CD14-positive monocyte (primary cell): Measurements from ENCODE around the gene ARRDC3. TPM values are rescaled to one million over a fixed set of nuclear protein-coding genes. Genes with fewer than 3 reads are reported as not detected.

Experiments
- DNase-seq, 3 donors: peaks; one replicate each; pipeline ENCODE4 v3.0.0-alpha.2; 2011 to 2022
- H2AFZ ChIP-seq: 2 replicates; pipeline ENCODE4 v1.6.0; 2012; ENCODE audit warnings: mild to moderate bottlenecking, low read depth, low read length, inconsistent platforms; ENCODE audit not compliant: insufficient read depth, poor library complexity, severe bottlenecking
- H3K27ac ChIP-seq, 2 donors: 1 replicate in 1 of 2; 2 replicates in 1 of 2; pipeline ENCODE4 v1.5.1; 2012 to 2013; ENCODE audit warnings: low read length in 2 of 2, control low read depth in 1 of 2, inconsistent platforms in 1 of 2, low read depth in 1 of 2, mild to moderate bottlenecking in 1 of 2
- H3K27me3 ChIP-seq, 2 donors: one replicate each; pipeline versions ENCODE4 v1.6.0 to v1.6.1; 2011 to 2013; ENCODE audit warnings: low read length in 2 of 2; ENCODE audit not compliant: control insufficient read depth in 2 of 2, insufficient read depth in 2 of 2
- H3K36me3 ChIP-seq, 2 donors: replicated peaks in 1 of 2; 1 replicate in 1 of 2; 2 replicates in 1 of 2; pipeline versions ENCODE4 v1.5.1 to v1.6.1; 2012 to 2013; ENCODE audit warnings: low read length in 2 of 2, control low read depth in 1 of 2, inconsistent platforms in 1 of 2, mild to moderate bottlenecking in 1 of 2; ENCODE audit not compliant: insufficient read depth in 2 of 2, control insufficient read depth in 1 of 2
- H3K4me1 ChIP-seq, 2 donors: 1 replicate in 1 of 2; 2 replicates in 1 of 2; pipeline versions ENCODE4 v1.5.1 to v1.6.1; 2012 to 2013; ENCODE audit warnings: low read length in 2 of 2, control low read depth in 1 of 2, inconsistent platforms in 1 of 2, mild to moderate bottlenecking in 1 of 2, moderate library complexity in 1 of 2; ENCODE audit not compliant: insufficient read depth in 2 of 2, control insufficient read depth in 1 of 2
- H3K4me2 ChIP-seq: replicated peaks from 2 replicates; pipeline ENCODE3; 2012; ENCODE audit warnings: low read length, moderate library complexity, mild to moderate bottlenecking; ENCODE audit not compliant: poor library complexity, severe bottlenecking; ENCODE audit errors: extremely low read depth
- H3K4me3 ChIP-seq, 3 experiments: fragments of 200-600 bp in 1 of 3; sonication (generic) in 1 of 3; replicated peaks in 1 of 3; 1 replicate in 2 of 3; 2 replicates in 1 of 3; pipeline ENCODE4 v1.5.1; 2011 to 2013; ENCODE audit warnings: low read length in 3 of 3, mild to moderate bottlenecking in 3 of 3, control low read depth in 2 of 3, low read depth in 2 of 3, inconsistent platforms in 1 of 3, moderate library complexity in 1 of 3
- H3K79me2 ChIP-seq: 2 replicates; pipeline ENCODE4 v1.6.0; 2012; ENCODE audit warnings: mild to moderate bottlenecking, control low read depth, inconsistent platforms, low read length, moderate library complexity; ENCODE audit not compliant: insufficient read depth
- H3K9ac ChIP-seq: 2 replicates; pipeline ENCODE4 v1.6.0; 2017; ENCODE audit warnings: low read length, mild to moderate bottlenecking; ENCODE audit not compliant: insufficient read depth, poor library complexity, severe bottlenecking
- H3K9me3 ChIP-seq, 2 donors: replicated peaks in 1 of 2; 1 replicate in 1 of 2; 2 replicates in 1 of 2; pipeline versions ENCODE4 v1.5.1 to v1.6.1; 2012 to 2013; ENCODE audit warnings: low read length in 2 of 2, control low read depth in 1 of 2; ENCODE audit not compliant: control insufficient read depth in 1 of 2, insufficient read depth in 1 of 2
- H4K20me1 ChIP-seq: 2 replicates; pipeline ENCODE4 v1.6.0; 2012; ENCODE audit warnings: mild to moderate bottlenecking, low read length, control low read depth, moderate library complexity; ENCODE audit not compliant: insufficient read depth
- H3K27ac Mint-ChIP-seq, 7 donors: one replicate each; pipeline ENCODE4 v1.8.0; 2020; ENCODE audit warnings: mild to moderate bottlenecking in 7 of 7, mixed read lengths in 7 of 7, moderate library complexity in 6 of 7, inconsistent platforms in 2 of 7
- H3K27me3 Mint-ChIP-seq, 3 donors: one replicate each; pipeline ENCODE4 v1.8.0; 2021 to 2022; ENCODE audit warnings: low read depth in 3 of 3, mild to moderate bottlenecking in 3 of 3, mixed read lengths in 3 of 3, moderate library complexity in 3 of 3, inconsistent platforms in 1 of 3
- H3K36me3 Mint-ChIP-seq, 2 donors: one replicate each; pipeline ENCODE4 v1.8.0; 2020; ENCODE audit warnings: mixed read lengths in 2 of 2, inconsistent platforms in 1 of 2, mild to moderate bottlenecking in 1 of 2
- H3K4me1 Mint-ChIP-seq: one replicate; pipeline ENCODE4 v1.8.0; 2020; ENCODE audit warnings: mild to moderate bottlenecking, mixed read lengths
- H3K4me3 Mint-ChIP-seq, 2 donors: one replicate each; pipeline ENCODE4 v1.8.0; 2020; ENCODE audit warnings: mild to moderate bottlenecking in 2 of 2, mixed read lengths in 2 of 2, moderate library complexity in 1 of 2
- H3K9me3 Mint-ChIP-seq, 7 donors: one replicate each; pipeline ENCODE4 v1.8.0; 2020 to 2022; ENCODE audit warnings: mixed read lengths in 7 of 7, mild to moderate bottlenecking in 6 of 7, moderate library complexity in 6 of 7, inconsistent platforms in 2 of 7
- CTCF ChIP-seq: fragments of 200-600 bp; IDR thresholded peaks from one replicate; pipeline ENCODE4 v1.8.0; 2022; ENCODE audit warnings: antibody characterized with exemption, mild to moderate bottlenecking
- WGBS: methylation state at CpG from one replicate; pipeline ENCODE4 v1.1.5; 2013; ENCODE audit warnings: missing lambda C conversion rate; ENCODE audit not compliant: insufficient coverage; 5-methylcytosine and 5-hydroxymethylcytosine counted together
- intact Hi-C, 2 donors: fragments of 100-400 bp; cut with micrococcal nuclease; formaldehyde crosslinking; loops; one replicate each; pipeline versions ENCODE4 v1.15.0 to v1.15.1; 2023
- polyA plus RNA-seq, 3 donors: library from polyadenylated mRNA; depleted of rRNA in 1 of 3; unstranded in 2 of 3; stranded (reverse) in 1 of 3; fragments of 300-500 nt in 2 of 3; fragments of >200 nt in 1 of 3; fragmentation: Illumina TruSeq in 2 of 3; gene quantifications; 1 replicate in 2 of 3; 2 replicates in 1 of 3; pipeline ENCODE4 v1.2.3, GENCODE V29; 2012 to 2021

ARRDC3 gene
- polyA plus RNA-seq, 3 donors: 43.3 to 68.0 (median 64.6) TPM

- H3K36me3 Mint-ChIP-seq: peaks cover 13 to 18% of the 10 kb centered on the region in 2 donors
- Histone ChIP-seq H3K4me1 (peaks cover 0 to 3% of the 10 kb centered on the region in 2 donors), H3K79me2 (no peaks in the 10 kb centered on the region), H2AFZ (no peak overlapping the region), H3K9me3 (no peaks in the 10 kb centered on the region), H3K27me3 (no peaks in the 10 kb centered on the region), H3K4me2 (no peak overlapping the region), H3K27ac (no peak overlapping the region), H3K9ac (no peak overlapping the region), H4K20me1 (peaks cover 1% of the 10 kb centered on the region), H3K4me3 (no peak overlapping the region), H3K36me3 (peaks cover 2 to 11% of the 10 kb centered on the region in 2 donors)
- peaks cover 0 to 3% (median 0%) of the 10 kb centered on the region in 3 donors for H3K27me3 Mint-ChIP-seq
- no peak overlapping the region for H3K4me3 Mint-ChIP-seq
- peaks cover 0 to 4% (median 2%) of the 10 kb centered on the region in 7 donors for H3K9me3 Mint-ChIP-seq
- no peak for TF ChIP-seq CTCF
- no peak overlapping the region for H3K27ac Mint-ChIP-seq
- WGBS: no CpG with 5 or more reads among the region's 1 CpG
- no peak for DNase-seq
- intact Hi-C loops: no loop called here
- H3K4me1 Mint-ChIP-seq: peaks cover 7% of the 10 kb centered on the region
Measured at GRCh38 chr5:91362935-91363334, 20.2 kb downstream of the ARRDC3 start.

GRCh38 chr5:91361790-91362189 lies 21.3 kb downstream of the ARRDC3 start:
- Histone ChIP-seq H3K4me1 (peaks cover 0 to 3% of the 10 kb centered on the region in 2 donors), H3K9me3 (no peaks in the 10 kb centered on the region), H3K9ac (no peak overlapping the region), H4K20me1 (no peaks in the 10 kb centered on the region), H3K27ac (no peak overlapping the region), H3K79me2 (no peaks in the 10 kb centered on the region), H3K4me3 (no peak overlapping the region), H3K4me2 (no peak overlapping the region), H2AFZ (no peak overlapping the region), H3K27me3 (no peaks in the 10 kb centered on the region), H3K36me3 (no peaks in the 10 kb centered on the region)
- no peak for TF ChIP-seq CTCF
- Mint-ChIP-seq H3K4me3 (no peak overlapping the region), H3K9me3 (peaks cover 0 to 4% (median 2%) of the 10 kb centered on the region in 7 donors), H3K4me1 (peaks cover 7% of the 10 kb centered on the region), H3K27ac (no peak overlapping the region), H3K36me3 (peaks cover 7 to 8% of the 10 kb centered on the region in 2 donors), H3K27me3 (peaks cover 0 to 3% (median 0%) of the 10 kb centered on the region in 3 donors)
- DNase-seq: no peak
- intact Hi-C loops: no loop called here
- no CpG with 5 or more reads among the region's 3 CpGs for WGBS
